Activated CD4-positive, alpha-beta T cell treated with anti-CD3 and anti-CD28 coated beads for 4 hours (primary cell): Measurements from ENCODE around the gene CXCR5.
A peak's percentile ranks its signal among the peaks of the same experiment; 100 is the strongest.

Experiments used
- DNase-seq, 2 donors: peaks; one replicate each; pipeline ENCODE4 v3.0.0-alpha.2; 2020

Gene CXCR5

DNA sequence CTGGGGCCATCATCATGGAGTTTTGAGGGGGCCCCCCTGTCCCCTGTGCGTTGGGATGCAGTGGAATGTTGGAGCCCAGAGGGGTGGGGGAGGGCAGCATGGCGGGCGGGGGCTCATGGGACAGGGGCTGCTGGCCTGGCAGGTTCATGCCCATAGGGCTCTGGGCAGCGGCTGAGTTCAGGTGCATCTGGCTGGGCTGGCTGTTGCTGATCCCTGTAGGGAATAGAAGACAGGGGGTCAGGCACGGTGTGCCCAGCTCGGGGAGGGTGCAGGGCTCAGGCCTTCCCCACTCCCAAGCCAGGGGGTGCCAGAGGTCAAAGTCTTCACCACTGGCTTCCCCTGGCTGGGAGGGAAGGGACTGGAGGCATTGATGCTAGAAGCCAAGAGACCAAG, 15.6 kb downstream of the CXCR5 start:
- DNase-seq = no peak

- no peak for DNase-seq
Measured at GRCh38 chr11:118899706-118900360, 16.1 kb downstream of the CXCR5 start.

DNA sequence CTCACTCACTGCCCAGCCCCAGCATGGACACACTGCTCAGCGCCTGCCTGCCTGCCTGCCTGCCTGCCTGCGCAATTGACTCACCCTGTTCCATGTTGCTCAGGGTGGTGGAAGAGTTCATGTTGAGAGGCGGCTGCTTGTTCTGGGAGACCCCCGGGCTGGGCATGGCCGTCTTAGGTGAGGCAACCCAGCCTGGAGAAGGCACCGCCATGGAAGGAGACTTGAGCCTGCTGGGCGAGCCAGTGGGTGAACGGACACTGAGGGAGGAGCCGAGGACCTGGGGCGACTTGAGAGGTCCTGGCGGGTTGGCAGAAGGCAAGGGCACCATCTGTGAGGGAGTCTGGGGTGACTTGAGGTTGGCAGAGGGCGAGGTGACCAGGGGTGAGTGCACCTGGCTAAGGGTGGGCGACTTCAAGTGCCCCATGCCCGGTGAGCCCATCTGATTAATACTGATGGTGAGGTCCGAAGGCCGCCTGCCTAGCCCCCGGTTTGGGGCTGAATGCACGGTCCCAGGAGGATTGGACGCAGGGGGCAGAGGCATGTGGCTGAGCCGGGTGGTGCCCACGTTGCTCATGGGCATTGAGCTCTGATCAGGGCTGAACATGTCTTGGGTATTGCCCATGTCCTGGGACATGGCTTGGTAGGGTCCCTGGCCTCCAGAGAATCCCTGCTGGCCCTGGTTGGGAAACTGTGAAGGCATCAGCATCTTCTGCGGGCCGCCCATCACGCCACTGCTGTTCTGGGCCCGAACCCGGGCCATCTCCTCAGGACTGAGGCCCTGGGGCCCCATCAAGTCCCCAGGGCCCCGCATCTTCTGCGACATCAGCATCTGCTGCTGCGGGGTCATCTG, 17.1 kb downstream of the CXCR5 start:
- no peak for DNase-seq

GRCh38 chr11:118901494-118902335, 18.0 kb downstream of the CXCR5 start:
- DNase-seq = no peak

DNA sequence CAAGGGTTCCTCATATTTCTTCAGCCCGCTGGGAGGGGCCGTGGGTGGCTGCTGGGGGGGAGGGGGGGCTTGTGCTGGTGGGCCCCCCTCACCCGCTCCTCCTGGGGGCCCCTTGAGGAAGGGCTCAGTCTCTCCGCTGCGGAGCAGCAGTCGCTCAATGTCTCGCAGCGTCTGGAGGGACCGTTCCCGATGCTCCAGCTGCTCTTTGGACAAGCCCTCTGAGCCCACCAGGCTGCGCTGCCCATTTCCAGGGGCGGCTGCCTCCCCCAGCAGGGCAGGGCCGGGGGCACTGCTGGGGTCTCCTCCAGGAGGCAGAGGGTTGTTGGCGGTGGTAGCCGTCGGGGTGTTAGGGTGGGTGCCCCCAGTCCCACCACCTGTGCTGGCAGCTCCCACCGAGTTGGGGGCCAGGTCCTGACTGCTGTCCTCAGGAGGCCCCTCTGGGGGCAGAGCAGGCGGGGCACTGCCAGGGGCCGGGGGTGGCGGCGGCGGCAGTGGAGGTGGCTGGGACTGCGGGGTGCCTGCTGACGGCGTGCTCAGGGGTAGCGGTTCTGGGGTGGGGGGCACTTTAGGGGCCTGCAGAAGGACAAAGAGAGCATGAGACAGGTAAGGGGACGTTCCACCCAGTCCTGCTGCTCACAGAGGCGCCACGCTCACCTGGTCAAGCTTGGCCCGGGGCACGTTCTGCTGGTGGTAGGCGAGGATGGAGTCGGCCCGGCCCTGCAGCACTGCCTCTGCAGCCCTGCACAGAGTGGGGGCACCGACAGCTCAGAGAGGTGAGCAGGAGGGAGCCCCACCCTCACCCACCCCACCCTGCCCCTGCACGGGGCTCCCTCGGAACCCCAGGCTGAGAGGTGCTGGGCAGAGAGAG, 18.9 kb downstream of the CXCR5 start:
- no peak for DNase-seq

GRCh38 chr11:118903204-118904015, 19.7 kb downstream of the CXCR5 start:
- no peak for DNase-seq

DNA sequence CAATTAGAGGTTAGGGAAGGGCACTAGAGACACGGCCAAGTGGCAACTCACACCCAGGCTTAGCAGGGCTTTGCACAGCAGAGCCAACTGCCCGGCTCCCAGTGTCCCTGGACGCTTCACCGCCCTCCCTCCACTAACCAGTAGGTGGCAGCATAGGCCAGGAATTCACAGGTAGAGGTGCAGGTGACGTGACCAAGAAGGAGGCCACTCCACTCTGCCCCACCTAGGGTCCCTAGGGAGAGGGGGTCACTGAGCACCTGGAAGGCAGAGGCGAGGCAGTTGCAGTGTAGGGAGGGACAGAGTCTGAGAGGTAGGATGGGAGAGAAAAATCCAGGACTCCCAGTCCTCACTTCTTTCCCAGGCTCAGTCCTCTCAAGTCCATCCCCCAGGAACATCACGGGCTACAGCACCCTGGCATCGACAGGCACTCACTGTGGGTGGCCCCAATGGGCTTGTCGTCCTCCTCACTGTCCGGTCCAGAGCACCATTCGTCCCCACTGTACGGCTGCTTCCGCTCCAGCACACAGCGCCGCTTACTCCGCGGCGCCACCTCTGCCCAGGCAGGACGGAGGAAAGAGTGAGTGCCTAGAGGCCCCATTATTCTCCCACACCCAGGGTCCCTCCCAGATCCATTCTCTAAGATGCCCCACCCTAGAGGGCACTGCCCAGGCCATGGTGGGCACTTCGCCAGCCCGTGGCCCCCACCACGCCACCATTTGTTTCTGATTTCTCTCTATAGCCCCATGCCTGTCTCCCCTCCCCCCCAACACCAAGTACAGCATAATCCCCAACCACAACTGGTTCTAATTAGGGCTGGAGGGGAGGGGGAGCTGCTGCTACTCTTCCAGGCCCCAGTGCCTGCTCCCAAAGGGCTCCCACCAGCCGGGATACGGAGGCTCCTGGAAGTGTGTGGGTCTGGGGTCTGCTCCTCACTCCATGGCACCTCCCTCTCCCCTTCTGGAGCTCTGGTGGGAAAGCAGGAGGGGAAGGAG, 23.7 kb downstream of the CXCR5 start:
- DNase-seq = peak; percentile 77 to 91

DNA sequence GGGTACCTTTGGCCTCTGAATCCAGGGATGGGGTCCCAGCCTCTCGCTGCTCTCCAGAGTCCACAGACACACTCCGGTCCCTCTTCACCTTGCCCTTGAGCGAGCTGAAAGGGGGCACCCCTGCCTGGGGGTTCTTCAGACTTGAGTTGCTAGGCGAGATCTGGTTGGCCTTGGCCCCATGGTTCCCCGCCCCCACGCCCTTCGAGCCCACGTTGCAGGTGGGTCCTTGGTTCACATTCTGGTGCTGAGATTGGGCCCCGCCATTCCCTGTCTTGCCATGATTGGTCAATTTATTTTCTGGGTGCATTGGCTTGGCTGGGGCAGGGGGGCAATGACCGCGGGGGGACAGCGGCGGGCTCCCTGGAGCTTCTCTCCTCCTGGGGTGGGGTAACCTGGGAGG, 24.6 kb downstream of the CXCR5 start:
- no peak for DNase-seq

GRCh38 chr11:118908901-118909618, 25.4 kb downstream of the CXCR5 start:
- no peak for DNase-seq

DNA sequence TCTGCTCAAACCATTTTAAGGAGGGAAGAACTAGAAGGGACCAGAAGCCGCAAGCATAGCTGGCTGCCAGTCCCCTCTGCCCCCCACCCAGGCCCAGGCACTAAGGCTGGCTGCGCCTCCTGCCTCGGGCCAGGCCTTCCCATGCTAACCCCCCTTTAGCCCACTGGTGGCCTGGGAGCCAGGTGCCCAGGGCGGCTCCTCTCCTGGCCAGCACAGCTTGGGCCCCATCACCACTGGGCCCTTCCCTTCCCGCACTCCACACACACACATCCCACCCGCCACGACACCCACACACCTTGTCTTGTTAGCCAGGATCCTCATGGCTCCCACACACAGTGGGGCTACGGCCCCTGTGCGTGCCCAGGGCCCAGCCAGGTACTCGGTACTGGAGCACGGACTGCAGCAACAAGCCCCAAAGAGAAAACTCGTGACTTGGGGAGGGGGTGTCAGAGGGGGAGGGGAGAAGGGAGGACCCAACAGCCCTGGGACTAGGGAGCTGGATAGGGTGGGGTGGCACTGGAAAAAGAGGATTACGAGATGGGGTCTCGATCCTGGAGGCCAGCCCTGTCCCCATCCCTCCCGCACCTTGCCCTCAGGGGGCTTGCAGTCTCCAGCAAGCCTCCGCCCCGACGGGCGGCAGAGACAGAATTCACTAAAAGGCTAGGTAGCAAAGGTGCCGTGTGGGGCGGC, 26.1 kb downstream of the CXCR5 start:
- DNase-seq = no peak

DNA sequence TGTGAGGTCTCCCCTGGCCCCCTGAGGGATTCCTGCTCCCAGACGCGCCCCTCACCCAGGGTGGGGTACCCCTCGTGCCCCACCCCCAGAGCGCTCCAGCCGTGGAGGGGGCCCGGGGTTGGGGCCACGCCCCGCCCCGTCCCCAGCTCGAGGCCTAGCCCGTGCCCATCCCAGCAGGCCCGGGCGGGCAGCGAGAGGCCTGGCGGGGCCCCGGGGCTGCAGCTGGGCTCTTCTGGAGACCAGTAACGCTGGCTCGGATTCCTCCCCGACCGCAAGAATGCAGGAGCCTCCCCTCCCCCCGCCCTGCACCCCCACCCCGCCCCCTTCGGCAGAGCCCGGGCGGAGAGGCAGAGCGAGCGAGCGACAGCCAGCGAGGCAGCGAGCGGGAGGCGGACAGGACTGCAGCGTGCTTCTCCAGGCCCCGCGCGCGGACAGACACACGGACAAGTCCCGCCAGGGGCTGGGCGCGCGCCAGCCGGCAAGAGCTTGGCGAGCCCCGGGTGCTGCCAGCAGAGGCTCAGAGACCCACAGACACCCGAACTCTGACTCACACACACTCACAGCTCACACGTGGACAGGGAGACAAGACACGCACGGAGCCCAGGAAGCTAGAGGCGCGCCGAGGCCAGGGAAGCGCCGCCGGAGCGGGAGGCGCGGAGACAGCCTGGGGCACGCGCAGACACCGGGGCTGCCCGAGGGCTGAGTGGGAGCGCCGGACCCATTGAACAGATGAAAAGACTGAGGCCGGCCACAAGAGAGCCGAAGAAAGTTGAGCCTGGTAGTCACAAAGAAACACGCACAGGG, 26.8 kb downstream of the CXCR5 start:
- peak; percentile 67 to 74 for DNase-seq

DNA sequence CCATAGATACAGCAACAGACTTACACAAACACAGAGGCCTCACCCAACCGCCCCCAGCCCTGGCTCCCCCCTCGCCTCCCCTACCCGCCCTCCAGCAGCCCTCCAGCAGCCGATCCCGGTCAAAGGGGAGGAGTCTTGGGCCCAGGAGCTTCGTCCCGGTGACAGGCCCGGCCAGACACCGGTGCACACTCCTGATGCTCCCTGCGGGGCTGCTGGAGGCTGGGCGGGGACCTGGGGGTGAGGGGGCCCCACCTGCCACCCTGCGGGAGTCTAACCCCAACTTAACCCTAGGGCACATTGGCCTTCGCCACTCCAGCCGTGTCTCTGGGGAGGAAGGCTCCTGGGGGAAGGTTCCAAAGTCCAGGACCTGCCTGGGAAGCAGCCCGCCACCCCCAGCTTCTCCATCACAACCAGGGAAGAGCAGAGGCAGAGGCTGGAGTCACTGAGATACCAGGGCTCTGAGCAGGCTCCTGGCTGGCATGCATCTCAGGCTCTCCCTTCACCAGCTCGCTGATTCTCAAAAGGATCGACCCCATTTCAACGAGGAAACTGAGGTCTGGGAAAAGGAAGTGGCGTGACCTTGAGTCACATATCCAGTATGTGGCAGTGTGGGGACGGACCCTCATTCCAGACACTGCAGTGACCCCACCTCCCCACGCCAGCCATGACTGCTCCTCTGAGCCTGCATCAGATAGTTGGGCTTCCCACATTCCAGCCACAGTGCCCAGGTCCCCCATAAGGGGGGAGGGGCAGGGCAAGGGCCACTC, 27.6 kb downstream of the CXCR5 start:
- DNase-seq = no peak

DNA sequence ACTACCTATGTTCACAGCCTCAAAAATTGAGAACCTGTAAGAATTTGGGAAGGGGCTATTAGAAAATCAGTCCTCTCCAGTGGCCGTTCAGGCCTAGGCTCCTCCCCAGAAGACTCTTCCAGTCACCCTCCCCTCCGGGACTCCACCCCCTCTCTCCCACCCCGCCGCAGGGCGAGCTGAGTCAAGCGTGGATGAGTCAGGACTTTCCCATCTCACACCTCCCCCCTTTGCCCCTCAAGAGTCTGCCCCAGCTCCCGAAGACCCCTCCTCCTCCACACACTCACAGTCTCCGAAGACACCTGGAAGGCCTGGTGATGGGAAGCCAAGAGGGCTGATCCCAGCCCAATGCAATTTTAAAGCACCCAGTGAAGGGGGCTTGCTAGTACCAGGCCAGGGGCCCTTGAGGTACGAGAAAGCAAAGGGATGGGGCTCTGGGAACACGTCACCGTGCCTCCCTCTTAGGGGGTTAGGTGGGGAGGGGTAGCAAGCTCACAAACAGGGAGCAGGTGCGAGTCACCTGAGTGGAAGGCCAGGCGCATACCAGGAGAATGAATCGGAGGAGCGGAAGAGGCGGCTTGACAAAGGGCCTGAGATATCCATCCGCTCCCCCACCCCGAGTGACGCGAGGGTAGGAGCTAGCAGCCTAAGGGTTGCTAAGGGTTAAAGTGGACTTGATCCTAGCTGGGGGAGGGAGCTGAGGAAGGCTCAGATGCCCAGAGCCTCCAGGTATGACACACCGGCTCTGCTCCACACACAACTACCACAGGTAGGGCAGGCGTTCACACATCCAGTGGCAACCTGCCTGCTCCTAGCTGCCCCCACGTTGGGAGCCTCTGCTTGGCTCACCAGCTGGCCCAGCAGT, 28.4 kb downstream of the CXCR5 start:
- DNase-seq = peak; percentile 83 to 87

GRCh38 chr11:118912742-118913410, 29.2 kb downstream of the CXCR5 start:
- DNase-seq = no peak

DNA sequence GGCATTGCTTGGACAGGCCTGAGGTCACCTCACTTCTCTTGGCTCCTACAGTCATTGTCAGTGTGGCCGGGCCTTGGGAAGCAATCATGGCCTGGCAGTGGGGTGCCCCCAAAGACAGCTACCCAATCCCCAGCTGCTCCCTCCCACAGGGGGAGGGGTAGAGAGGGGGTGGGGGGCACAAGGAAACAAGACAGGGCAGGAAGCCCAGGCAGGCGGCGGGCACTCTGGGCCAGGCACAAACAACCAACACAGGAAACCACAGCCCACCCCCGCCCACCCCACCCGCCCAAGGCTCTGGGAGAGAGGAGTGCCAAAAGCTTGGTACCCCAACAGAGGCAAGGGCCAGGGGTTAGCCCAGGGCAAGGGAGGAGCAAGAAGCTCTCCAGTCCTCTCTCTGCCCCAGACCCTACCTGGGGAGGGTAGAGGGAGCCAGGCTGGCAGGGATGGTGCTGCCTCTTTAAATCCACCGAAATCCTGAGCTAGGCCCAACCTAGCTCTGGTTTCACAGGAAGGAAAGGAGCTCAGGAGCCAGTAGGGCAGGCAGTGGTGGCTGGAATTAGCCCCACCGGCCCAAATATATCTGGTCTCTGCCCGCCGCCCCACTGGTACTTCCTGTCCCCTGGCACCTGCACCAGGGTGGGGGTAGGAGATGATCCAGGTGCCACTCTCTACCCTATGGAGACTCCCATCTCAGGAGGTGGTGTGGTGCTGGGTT, 29.9 kb downstream of the CXCR5 start:
- DNase-seq = no peak
